Tibial nerve (tissue), 4 donors: ENCODE measurements around the gene CBY3. TPM values are rescaled to one million over a fixed set of nuclear protein-coding genes. Genes with fewer than 3 reads are reported as not detected.

ENCODE experiments used
- DNase-seq, 2 donors: peaks; one replicate each; pipeline ENCODE4 v3.0.0-alpha.2; 2019; ENCODE audit warnings: low spot score in 2 of 2
- H3K27ac ChIP-seq, 4 donors: fragments of 200-600 bp; sonication (generic) in 3 of 4; one replicate each; pipeline ENCODE4 v1.5.1; 2017 to 2019; ENCODE audit warnings: mild to moderate bottlenecking in 1 of 4
- H3K27me3 ChIP-seq, 2 donors: fragments of 200-600 bp; sonication (generic) in 1 of 2; one replicate each; pipeline versions ENCODE4 v1.5.1 to v1.6.0; 2017 to 2019
- H3K36me3 ChIP-seq, 3 donors: fragments of 200-600 bp; sonication (generic); one replicate each; pipeline ENCODE4 v1.5.1; 2018 to 2019
- H3K4me1 ChIP-seq, 4 donors: fragments of 200-600 bp; sonication (generic) in 3 of 4; one replicate each; pipeline ENCODE4 v1.5.1; 2017 to 2019
- H3K4me3 ChIP-seq, 4 donors: fragments of 200-600 bp; sonication (generic) in 3 of 4; one replicate each; pipeline ENCODE4 v1.5.1; 2017 to 2019; ENCODE audit warnings: mild to moderate bottlenecking in 1 of 4, moderate library complexity in 1 of 4
- H3K9me3 ChIP-seq, 4 donors: fragments of 200-600 bp; sonication (generic) in 3 of 4; one replicate each; pipeline ENCODE4 v1.5.1; 2017 to 2019
- EP300 ChIP-seq, 2 donors: sonication (generic); formaldehyde crosslinking; IDR thresholded peaks; one replicate each; pipeline ENCODE4 v1.6.1; 2017; ENCODE audit warnings: antibody characterized with exemption in 2 of 2, mild to moderate bottlenecking in 1 of 2
- POLR2A ChIP-seq, 2 donors: fragments of 450-650 bp; IDR thresholded peaks; one replicate each; pipeline ENCODE4 v1.6.1; 2017; ENCODE audit warnings: antibody characterized with exemption in 2 of 2, mild to moderate bottlenecking in 2 of 2, moderate library complexity in 2 of 2
- WGBS, 2 donors: methylation state at CpG; one replicate each; pipeline ENCODE4 v1.1.5; 2018; 5-methylcytosine and 5-hydroxymethylcytosine counted together
- total RNA-seq, 4 donors: library from RNA; depleted of rRNA; stranded (reverse); fragments of >200 nt; gene quantifications; one replicate each; pipeline ENCODE4 v1.1.0, GENCODE V29; 2016
- TF ChIP-seq, protein P1 (sequence below), 5 experiments: fragments of 200-600 bp in 3 of 5; fragments of 450-650 bp in 2 of 5; sonication (generic) in 3 of 5; IDR thresholded peaks; one replicate each; pipeline ENCODE4 v1.5.1; 2016 to 2019; ENCODE audit warnings: antibody characterized with exemption in 5 of 5, mild to moderate bottlenecking in 3 of 5, moderate library complexity in 2 of 5

Gene CBY3
- 1 to 10 TPM in 1 of 4 donors, not detected in 3; 1.2 TPM for total RNA-seq

DNA sequence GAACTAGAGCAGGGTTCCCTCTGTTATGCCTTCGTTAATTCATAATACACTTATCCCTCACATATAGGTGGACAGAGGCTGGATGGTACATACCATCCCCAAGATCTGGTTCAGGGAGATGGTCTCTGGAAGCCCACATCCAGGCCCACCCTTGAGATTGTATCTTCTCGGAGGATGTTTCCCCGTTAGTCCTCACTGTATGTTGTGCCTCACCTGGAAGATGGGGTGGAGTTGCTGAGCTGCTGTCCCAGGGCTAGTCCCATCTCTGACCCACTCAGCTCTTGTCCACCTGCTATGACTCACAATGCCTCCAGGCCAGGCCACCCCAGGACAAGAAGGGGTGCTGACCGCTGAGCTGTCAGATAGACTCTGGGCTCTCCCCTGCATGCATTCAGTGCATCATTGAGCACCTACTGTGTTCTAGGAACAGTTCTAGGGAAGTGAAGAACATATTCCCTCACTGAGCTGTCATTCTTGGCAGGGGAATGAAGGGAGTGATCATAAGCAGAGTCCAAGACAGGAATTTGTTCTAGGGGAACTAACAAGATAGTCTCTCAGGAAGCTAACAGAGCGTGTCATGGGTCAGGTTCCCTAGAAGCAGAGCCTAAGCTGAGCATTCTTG is at the start of gene CBY3:
Gene CBY3 (minus strand): TSS at position 255 of the 622 bp plus-strand sequence. CDS start 116 bp downstream, at position 139.
- no peak for TF ChIP-seq POLR2A (IDR thresholded peaks at IDR 0.05)
- TF ChIP-seq, protein P1, sequence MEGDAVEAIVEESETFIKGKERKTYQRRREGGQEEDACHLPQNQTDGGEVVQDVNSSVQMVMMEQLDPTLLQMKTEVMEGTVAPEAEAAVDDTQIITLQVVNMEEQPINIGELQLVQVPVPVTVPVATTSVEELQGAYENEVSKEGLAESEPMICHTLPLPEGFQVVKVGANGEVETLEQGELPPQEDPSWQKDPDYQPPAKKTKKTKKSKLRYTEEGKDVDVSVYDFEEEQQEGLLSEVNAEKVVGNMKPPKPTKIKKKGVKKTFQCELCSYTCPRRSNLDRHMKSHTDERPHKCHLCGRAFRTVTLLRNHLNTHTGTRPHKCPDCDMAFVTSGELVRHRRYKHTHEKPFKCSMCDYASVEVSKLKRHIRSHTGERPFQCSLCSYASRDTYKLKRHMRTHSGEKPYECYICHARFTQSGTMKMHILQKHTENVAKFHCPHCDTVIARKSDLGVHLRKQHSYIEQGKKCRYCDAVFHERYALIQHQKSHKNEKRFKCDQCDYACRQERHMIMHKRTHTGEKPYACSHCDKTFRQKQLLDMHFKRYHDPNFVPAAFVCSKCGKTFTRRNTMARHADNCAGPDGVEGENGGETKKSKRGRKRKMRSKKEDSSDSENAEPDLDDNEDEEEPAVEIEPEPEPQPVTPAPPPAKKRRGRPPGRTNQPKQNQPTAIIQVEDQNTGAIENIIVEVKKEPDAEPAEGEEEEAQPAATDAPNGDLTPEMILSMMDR (IDR thresholded peaks at IDR 0.05) = no peak
- TF ChIP-seq EP300 (IDR thresholded peaks at IDR 0.05) = no peak
- WGBS, 2 donors = 89% methylated on average over 5 of the region's 5 CpGs

DNA sequence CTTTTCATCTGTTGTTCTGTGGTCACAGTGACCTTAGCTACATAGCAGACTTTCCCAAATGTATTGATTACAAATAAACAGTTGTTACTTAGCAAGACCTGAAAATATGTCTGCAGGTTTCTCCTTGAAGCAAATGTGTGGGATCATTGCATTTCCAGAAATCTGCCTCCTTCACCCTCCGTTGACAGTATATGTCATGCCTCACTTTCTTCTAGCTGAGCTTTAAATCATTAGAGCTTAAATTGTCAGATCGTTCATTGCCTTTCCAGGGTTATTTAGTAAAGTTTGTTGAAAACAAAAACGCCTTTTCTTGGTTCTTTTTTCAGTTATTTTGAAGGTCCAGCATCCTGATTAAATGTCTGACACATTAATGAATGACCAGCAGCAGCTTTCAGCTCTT is 49.5 kb upstream of the CBY3 start:
- no peak for DNase-seq
- Histone ChIP-seq H3K27ac (no peak overlapping the region), H3K4me1 (peaks cover 4 to 28% (median 20%) of the 10 kb centered on the region in 4 donors), H3K9me3 (no peaks in the 10 kb centered on the region), H3K27me3 (no peaks in the 10 kb centered on the region), H3K4me3 (no peak overlapping the region), H3K36me3 (peaks cover 2 to 54% (median 19%) of the 10 kb centered on the region in 3 donors)
- 72 to 82% methylated on average over 3 of the region's 3 CpGs for WGBS, 2 donors
- TF ChIP-seq, protein P1 (IDR thresholded peaks at IDR 0.05) = no peak
- TF ChIP-seq POLR2A (IDR thresholded peaks at IDR 0.05) (no peak), EP300 (IDR thresholded peaks at IDR 0.05) (no peak)

More for the DNA sequence above, at the start of gene CBY3:
- no peaks in the 10 kb centered on the region for H3K27me3 ChIP-seq
- H3K9me3 ChIP-seq = no peaks in the 10 kb centered on the region
- no peak within 1 kb of the TSS for H3K4me3 ChIP-seq
- DNase-seq = no peak
- no peaks in the 10 kb centered on the region for H3K36me3 ChIP-seq
- no peak within 1 kb of the TSS for H3K27ac ChIP-seq
- H3K4me1 ChIP-seq = peaks cover 0 to 25% (median 21%) of the 10 kb centered on the region in 4 donors

DNA sequence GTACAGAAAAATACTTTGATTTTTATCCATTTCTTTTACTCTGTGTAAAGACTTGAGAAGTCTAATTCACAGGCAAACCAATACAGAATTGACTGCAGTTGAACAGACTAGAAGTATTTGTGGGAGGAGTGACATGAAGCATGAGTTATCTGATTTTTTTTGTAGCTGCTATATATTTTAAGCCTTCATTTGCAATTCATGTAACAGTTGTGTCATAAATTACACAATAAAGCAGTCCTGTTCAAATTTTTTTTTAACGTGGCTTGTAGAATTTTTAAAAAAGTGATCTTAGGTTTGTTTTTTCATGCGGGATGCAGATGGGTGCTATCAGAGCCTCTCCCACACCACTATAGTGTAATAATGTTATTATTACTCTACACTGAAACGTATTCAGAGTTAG is 48.9 kb upstream of the CBY3 start:
- H3K27me3 ChIP-seq = no peaks in the 10 kb centered on the region
- no peak overlapping the region for H3K27ac ChIP-seq
- TF ChIP-seq POLR2A (IDR thresholded peaks at IDR 0.05) (no peak), EP300 (IDR thresholded peaks at IDR 0.05) (no peak)
- TF ChIP-seq, protein P1 (IDR thresholded peaks at IDR 0.05) = no peak
- peaks cover under 1 to 22% (median 15%) of the 10 kb centered on the region in 4 donors for H3K4me1 ChIP-seq
- 77 to 79% methylated on average over 3 of the region's 3 CpGs for WGBS, 2 donors
- H3K9me3 ChIP-seq = no peaks in the 10 kb centered on the region
- peaks cover 2 to 60% (median 25%) of the 10 kb centered on the region in 3 donors for H3K36me3 ChIP-seq
- DNase-seq = no peak
- no peak overlapping the region for H3K4me3 ChIP-seq

DNA sequence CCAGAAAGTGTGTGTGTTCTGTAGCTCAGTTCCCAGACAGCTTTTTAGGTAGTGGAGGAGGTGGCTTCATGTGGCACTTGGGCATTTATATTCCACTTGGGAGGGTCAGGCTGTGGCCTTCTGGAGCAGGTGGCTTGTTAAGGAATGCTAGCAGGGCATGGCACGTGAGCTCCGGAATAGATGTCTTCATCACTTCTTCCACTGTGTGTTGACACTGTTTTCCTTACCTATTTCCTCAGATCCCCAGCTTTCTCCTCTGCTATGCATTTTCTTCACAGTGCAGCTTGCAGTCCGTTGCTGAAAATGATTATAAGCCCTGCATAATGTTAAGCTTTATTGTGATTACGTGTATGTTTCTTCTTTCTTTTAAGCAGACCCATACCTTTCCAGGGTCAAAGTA is 48.5 kb upstream of the CBY3 start:
- H3K9me3 ChIP-seq = no peaks in the 10 kb centered on the region
- no peak for DNase-seq
- H3K36me3 ChIP-seq = peaks cover 2 to 64% (median 28%) of the 10 kb centered on the region in 3 donors
- H3K4me3 ChIP-seq = no peak overlapping the region
- TF ChIP-seq, protein P1 (IDR thresholded peaks at IDR 0.05) = no peak
- TF ChIP-seq EP300 (IDR thresholded peaks at IDR 0.05) = no peak
- TF ChIP-seq POLR2A (IDR thresholded peaks at IDR 0.05) = no peak
- no peaks in the 10 kb centered on the region for H3K27me3 ChIP-seq
- WGBS, 2 donors = 88 to 89% methylated on average over 4 of the region's 4 CpGs
- no peak overlapping the region for H3K27ac ChIP-seq
- peaks cover 0 to 18% (median 11%) of the 10 kb centered on the region in 4 donors for H3K4me1 ChIP-seq

DNA sequence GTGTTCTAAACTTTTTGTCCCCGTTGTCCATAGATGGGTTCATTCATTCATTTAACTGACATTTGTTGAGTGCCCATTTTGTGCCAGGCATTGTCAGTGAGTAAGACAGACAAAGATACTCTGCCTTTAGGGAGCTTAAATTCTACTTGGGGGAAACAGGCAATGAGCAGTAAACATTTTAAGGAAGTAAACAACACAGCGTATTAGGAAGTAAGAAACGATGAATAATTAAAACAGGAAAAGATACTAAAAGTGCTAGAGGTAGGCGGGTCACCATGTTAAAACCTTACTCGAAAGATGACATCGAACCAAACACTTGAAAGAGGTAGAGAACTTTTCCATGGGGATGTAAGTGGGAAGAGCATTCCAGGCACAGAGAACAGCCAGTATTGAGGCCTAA is 46.3 kb upstream of the CBY3 start:
- H3K36me3 ChIP-seq = peaks cover 2 to 86% (median 32%) of the 10 kb centered on the region in 3 donors
- no peak for DNase-seq
- peaks cover 0 to 10% (median 6%) of the 10 kb centered on the region in 4 donors for H3K4me1 ChIP-seq
- no peak overlapping the region for H3K27ac ChIP-seq
- TF ChIP-seq, protein P1 (IDR thresholded peaks at IDR 0.05) = no peak
- TF ChIP-seq POLR2A (IDR thresholded peaks at IDR 0.05) (no peak), EP300 (IDR thresholded peaks at IDR 0.05) (no peak)
- no peaks in the 10 kb centered on the region for H3K9me3 ChIP-seq
- H3K27me3 ChIP-seq = no peaks in the 10 kb centered on the region
- no peak overlapping the region for H3K4me3 ChIP-seq
- WGBS, 2 donors = 77 to 87% methylated on average over 6 of the region's 6 CpGs
